HG03103 (cell line): Measurements from ENCODE around the gene BBLN.
"Not testable (repeated sequence)": the region's sequence is repeated elsewhere in the genome, so short reads cannot be mapped to it uniquely, and the experiment has no call there.

ENCODE experiments used
- ATAC-seq: cut with Tn5 transposase; IDR thresholded peaks from one replicate; pipeline ENCODE4 v1.9.1; 2021; ENCODE audit warnings: low read depth; ENCODE audit not compliant: unreplicated experiment

Gene BBLN

DNA sequence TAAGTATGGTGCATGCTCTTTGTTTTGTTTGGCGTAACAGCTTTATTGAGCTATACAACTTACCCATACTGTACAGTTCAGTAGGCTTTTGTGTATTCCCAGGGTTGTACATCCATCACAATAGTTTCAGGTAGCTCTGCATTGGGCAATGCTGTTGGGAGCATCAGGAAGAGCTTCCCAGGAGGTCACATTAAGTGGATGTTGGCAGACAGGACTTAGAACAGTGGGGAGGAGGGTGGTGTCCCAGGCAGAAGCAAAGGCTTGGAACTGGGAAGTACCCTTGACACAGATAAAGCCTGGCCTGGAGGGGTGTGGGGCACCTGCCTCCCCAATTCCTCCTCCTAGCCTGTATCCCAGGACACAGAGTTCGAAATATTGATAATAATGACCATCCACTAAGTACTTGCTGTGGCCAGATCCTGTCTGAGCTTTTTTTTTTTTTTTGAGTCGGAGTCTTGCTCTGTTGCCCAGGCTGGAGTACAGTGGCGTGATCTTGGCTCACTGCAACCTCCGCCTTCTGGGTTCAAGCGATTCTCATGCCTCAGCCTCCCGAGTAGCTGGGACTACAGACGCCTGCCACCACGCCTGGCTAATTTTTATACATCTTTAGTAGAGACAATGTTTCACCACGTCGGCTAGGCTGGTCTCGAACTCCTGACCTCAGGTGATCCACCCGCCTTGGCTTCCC is 1.3 kb downstream of the BBLN start:
- no peak for ATAC-seq

DNA sequence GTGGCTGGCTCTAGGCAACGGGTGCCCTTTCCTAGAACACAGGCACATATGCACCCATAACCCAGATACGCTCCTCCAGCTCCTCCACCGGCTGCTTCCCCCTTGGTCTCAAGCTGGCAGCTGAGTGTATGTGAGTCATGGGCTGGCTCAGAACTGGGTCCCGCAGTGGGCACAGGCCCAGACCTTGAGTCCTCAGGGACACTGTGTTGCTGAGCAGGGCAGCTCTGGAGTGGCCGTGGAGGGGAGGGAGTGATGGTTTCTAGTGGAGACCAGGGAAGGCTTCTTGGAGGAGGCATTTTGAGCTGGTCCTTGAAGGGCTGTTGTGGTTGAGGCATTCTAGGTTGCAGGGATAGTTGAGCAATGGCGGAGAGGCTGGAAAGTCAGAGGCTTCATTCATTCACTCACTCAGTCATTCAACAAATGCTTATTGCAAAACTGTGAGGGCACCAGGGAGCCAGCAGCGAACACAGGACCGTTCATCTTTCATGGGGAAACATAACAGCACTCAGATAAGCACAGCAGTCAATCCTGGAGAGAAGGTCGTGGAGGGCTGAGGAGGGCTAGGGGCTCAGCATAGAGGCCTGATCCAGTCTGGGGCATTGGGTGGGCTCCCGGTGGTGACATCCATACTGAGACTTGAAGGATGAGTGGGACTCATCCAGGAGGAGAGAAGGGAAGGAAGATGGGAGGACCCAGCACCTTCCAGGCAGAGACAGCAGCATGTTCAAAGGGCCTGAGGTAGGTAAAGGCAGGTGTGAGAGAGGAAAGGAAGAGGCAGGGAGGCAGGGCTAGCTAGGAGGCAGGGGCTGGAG is 2.4 kb downstream of the BBLN start:
- no peak for ATAC-seq

DNA sequence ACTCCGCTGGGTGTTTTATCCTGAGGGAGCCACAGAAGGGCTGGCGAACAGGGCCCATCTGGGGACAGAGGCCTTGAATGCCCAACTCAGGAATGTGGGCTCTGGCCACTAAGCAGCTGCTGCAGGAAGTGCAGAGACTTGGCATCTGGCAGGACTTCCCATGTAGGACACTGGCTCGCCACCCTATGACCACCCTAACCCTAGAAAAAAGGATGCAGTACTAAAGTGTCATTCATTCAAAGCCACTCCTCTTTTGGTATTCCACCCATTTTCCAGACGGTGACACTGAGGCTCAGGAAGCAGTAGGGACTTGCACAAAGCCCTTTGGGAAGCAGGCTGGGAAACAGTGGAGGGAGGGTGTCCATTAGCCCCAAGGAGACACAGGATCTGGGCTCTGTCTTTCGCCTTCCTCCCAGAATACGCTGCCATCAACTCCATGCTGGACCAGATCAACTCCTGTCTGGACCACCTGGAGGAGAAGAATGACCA is 3.0 kb downstream of the BBLN start:
- ATAC-seq, result no peak

DNA sequence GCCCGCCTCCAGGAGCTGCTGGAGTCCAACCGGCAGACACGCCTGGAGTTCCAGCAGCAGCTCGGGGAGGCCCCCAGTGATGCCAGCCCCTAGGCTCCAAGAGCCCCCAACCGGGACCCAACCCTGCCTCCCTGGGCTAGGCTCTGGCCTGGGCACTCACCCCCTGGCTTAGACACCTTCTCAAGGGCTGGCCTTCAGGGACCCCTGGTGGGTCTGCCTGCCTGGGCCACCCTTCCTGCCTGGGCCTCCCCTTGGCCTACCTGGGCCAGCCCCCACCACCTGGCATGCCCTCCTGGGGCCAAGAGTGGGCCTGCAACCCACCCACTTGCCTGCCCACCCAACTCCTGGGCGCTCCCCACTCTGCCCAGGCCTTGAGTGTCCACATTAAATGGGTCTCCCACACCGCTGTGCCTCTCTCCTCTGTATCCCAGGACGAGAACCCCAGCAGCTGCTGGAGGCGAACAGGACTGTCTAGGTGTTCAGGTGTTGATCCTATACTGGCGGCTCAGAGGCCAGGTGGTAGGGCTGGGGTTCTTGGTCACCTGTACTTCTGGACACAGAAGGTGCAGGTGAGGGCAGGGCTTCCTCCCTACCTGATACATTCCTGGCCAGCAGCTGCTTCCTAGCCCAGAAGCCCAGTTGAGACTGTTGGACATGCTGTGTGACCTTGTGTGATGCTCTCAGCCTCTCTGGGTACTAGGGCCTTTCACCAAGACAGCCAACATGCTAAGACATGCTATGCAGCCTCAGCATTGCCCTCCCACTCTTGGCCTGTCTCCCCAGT is 3.6 kb downstream of the BBLN start:
- no peak for ATAC-seq

DNA sequence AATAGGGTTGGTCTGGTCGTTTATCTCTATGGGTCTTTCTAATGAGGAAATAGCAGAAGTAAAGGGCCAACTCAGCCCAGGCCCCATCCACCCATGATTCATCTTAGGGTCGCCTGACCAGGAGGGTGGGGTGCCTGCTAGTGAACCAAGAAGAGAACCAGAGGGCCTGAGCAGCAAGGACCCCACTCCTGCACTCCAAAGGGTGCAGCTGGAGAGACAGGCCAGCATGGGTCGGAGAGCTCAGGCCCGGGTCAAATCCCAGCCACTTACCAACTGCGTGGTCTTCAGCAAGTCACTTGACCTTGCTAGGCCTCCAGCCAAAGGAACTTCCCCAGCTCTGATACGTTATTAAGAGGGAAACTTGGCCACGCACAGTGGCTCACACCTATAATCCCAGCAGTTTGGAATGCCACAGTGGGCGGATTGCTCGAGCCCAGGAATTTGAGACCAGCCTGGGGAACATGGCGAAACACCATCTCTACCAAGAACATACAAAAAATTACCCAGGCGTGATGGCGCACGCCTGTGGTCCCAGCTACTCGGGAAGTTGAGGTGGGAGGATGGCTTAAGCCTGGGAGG is 4.3 kb downstream of the BBLN start:
- no peak for ATAC-seq

DNA sequence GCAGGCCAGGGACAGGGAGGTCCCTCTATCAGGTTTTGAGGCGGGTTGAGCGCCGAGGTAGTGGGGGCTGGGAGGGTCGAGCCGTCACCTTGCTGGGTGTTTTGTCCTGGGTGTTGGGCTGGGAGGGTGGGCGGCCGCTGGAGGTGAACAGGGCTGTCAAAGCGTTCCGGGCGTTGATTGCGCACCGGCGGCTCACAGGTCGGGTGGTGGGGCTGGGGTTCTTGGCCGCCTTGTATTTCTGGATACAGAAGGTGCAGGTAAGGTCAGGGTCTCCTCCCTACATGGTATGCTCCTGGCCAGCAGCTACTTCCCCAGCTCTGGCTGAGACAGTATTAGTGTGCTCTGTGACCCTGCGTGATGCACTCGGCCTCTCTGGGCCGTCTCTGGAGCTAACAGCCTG is 6.1 kb downstream of the BBLN start:
- no peak for ATAC-seq

DNA sequence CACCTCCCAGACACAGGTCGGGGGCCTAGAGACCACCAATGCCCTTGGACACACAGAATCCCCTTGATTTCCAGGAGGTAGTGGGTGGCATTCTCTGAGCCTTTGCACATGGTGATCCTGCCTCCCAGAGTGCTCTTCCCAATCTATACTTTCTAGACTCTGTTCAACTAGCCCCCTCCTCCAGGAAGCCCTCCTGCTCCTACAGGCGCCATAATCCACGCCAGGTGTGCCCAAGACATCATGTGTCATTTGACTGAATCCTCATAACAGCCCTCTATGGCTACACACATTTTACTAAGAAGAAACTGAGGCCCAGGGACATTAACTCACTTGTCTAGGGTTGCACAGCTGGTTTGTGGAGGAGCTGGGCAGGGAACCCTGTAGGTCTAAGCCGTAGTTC is 7.1 kb downstream of the BBLN start:
- no peak for ATAC-seq

DNA sequence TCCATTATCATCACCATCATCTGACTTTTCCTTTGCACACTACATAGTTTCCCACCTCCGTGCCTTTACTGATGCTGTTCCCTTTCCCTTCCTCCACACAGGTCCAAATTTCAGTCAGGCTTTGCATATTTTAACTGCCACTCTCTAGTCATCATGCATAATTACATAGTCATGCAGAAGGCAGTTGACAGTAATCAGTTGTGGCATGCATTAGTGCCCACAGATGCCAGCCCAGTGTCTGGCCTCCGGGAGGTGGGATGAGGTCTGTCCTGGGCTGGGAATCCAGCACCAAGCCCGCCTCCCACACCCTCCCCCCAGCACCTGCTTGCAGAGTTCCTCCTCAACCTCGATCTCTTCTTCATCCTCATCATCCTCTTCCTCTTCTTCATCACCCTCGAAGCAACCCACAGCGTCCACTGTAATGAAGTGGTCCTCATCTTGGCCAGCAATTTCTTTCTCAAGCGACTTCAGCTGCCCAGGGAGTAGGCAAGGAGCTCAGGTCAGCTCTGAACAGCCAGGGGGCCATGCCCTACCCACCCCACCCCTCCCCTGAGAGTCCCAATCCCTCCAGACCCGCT is 8.8 kb downstream of the BBLN start:
- ATAC-seq, result no peak

DNA sequence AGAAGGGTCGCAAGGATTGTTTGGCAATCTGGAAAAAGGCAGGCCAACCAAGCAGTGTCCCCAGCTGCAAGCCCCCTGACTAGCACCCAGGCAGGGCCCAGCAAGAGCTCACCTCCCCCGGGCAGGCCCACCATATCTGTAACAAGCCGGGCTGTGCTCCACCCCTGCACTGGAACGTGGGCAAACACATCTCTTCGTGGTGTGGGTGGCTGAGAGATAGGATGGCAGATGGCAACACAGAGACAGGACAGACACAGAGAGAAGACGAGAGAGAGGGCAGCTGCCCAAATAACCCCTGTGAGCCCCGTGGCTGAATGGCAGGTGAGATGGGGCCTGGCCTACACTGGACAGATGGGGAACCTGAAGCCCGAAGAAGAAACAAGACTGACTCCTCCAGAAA is 9.4 kb downstream of the BBLN start:
- no peak for ATAC-seq

DNA sequence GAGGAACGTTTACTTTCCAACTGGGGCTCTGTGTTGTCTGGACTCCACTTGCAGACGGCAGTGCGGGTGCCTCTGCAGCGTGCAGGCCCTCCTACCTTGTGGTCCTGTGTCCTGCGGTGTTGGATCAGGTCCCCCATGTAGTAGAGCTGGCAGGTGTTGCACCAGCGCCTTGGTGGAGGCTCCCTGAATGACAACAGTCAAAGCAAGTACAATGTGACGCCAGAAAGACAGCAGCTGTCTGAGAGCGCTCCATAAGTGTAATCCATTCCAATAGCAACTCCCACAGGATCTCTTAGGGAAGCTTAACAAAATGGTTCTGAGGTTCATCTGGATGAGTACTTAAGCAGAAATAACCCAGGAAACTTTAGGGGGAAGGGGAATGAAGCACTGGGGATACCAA is 9.9 kb downstream of the BBLN start:
- no peak for ATAC-seq

DNA sequence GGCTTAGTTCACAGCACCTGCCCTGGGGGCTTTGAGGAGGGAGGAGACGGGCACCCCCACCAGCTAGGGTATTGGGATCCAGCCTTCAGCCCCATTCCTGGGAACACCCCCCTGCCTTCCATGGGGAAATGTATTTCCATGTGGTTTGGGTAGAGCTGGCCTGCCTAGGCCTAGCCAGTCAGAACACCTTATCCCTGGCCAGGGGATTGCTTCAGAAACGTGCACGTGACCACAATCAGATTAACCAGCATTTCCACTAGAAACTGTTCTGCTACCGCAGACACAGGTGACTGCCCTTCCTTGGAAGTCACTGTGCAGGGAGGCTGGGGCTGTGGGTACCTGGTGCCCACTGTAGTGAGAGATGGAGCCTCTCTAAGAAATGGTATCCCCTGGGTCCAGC is 14.0 kb downstream of the BBLN start:
- no peak for ATAC-seq

DNA sequence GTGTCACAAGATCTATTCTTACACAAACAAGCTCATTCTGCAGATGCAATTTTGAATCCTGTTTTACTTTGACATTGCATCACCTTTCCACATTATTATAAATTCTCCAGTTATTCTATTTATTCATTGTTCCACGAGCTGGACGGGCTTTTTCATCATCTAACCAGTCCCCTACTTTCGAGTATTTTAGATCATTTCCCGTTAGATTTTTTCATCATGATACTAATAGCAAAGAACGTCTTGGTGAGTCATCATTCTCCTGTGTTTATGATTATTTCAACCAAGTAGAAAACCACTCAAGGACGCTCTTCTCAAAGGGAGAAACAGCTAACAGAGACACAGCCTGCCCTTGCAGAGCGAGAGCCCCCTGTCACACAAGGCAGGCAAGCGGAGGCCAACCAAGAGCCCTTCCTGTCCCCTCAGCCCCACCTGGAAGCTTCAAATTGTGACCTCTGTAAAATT is 15.1 kb downstream of the BBLN start:
- no peak for ATAC-seq

DNA sequence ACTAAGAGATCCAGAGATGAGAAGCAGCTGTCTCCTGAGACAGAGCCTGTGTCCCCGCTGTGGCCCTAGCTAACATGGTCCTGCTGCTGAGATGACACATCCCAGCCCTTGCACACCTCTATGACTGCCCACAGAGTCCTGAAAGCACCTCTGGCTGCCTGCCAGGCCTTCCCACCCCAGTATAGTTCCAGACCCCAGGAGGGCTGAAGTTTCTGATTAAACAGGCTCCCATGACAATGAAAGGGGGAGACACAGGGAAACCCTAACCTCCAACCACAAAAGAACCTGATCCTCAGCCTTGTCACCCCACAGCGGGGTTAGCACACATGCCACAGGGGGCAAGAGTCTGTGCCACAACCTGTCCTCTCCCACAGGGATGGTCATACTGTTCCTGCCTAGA is 15.7 kb downstream of the BBLN start:
- no peak for ATAC-seq

DNA sequence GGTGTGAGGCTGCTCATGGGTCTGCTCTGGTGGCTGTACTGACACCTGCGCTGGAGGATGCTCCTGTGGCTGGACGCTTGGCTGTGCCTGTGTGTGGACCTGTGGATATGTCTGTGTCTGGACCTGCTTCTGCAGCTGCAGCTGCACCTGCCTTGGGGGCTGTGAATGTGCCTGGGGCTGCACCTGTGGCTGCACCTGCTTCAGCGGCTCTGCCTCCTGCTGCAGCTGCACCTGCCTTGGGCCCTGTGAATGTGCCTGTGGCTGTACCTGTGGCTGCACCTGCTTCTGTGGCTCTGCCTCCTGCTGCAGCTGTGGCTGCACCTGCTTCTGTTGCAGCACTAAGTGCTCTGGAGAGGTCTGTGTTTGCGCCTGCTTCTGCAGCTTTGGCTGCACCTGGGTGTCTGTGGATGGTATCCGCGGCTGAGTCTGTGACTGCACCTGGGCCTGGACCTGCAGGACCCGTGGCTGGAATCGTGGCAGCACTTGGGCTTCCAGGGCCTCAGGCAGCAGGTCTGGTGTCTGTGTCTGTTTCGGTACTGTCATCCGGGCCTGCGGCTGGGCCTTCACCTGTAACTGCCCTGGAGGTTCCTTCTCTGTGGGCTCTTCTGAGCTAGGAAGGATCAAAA is 18.9 kb downstream of the BBLN start:
- no peak for ATAC-seq

DNA sequence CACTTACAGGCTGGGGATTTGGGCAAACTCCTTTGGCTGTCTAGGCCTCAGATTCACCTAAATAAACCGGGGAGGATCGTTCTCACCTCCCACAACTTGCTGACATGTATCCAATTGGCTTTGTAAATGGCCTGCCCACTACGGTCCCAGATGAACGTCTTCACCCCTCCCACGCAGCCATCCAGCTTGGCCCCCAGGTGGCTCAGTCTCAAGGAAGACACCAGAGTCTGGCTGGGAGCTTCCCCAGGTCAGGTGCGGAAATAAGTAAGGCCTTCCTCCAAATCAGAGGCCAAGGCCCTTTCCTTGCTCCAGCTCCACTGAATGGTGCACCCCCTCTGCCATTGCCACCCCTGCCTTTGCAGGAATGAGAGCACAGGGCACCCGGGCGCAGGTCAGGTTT is 19.9 kb downstream of the BBLN start:
- ATAC-seq, result no peak

DNA sequence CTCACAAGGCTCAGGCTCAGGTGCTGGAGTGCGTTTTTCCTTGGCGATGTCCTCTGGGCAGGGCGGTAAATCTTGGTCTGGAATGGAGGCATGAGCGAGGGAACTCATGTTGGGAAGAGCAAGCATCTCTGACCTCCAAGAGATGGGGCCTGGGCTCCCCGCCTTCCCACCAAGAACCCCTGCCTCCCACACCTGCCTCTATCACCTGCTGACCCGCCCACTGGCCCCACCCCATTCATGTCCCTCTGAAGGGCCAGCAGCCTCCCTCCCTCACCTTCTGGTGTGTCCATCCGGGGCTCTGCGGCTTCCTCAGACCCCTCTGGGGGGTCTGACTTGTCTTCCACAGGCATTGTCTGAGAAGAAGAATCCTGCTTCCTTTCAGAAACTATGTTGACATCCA is 20.4 kb downstream of the BBLN start:
- no peak for ATAC-seq

DNA sequence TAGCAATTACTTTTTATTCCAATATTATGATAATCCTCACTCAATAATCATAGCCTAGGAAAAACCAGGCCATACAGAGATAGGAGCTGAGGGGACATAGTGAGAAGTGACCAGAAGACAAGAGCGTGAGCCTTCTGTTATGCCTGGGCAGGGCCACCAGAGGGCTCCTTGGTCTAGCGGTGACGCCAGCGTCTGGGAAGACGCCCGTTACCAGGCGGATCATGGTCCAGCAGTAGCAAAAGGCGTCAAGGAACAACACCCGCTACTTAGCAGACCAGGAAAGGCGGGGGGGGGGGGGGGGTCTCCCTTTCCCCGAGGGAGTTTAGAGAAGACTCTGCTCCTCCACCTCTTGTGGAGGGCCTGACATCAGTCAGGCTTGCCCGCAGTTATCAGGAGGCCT is 21.4 kb downstream of the BBLN start:
- ATAC-seq, result not testable (repeated sequence)

DNA sequence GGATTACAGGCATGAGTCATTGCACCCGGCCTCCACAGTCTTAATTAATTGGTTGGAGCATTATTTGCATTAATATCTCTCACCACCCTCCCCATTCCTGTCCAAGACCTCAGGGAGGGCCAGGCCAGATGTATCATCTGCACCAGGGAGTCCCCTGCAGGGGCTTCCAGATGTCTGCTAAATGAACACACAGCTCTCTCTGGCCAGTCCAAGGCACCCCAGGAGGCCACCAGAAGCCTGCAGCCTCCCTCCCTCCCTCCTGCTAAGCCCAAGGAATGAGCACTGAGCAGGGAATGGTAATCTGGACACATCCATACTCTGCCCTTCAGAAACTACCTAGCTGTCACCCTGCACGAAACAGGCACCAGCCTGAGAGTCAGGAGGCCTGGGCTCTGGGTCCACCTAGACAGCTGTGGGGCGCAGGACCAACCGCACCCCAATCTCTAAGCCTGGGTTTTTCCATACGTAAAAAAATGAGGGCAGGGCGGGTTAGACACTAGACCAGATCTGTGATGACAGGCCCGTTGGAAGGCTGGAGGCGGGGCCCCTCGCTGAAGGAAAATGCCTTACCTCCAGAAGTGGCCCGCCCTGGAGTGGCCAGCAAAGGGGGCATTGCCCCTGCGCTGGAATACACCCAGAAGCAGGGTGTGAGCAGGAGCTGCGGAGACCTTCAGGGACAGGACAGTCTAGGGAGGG is 23.0 kb downstream of the BBLN start:
- no peak for ATAC-seq
